NOMO-1 treated with DMSO at 0.1 percent for 48 hours (cell line): ENCODE results near the gene SLC44A3.
"Not testable (repeated sequence)": the region's sequence is repeated elsewhere in the genome, so short reads cannot be mapped to it uniquely, and the experiment has no call there.

Source experiments
- DNase-seq: peaks from one replicate; lab custom pipeline; 2025; ENCODE audit not compliant: unreplicated experiment; lab: John Stamatoyannopoulos, UW

Gene SLC44A3

GRCh38 chr1:94928293-94928939, 108.3 kb downstream of the SLC44A3 start:
- no peak for DNase-seq

- DNase-seq, result no peak
These were observed 109.4 kb downstream of the SLC44A3 start for GRCh38 chr1:94929351-94930217.

- no peak for DNase-seq
These were observed 111.2 kb downstream of the SLC44A3 start for GRCh38 chr1:94931254-94931841.

- DNase-seq, result no peak
These were observed 114.4 kb downstream of the SLC44A3 start for GRCh38 chr1:94934551-94934950.

- no peak for DNase-seq
These were observed 114.9 kb downstream of the SLC44A3 start for GRCh38 chr1:94935034-94935433.

- DNase-seq, result no peak
These were observed 115.3 kb downstream of the SLC44A3 start for GRCh38 chr1:94935476-94935875.

GRCh38 chr1:94936861-94937620, 116.9 kb downstream of the SLC44A3 start:
- DNase-seq, result no peak

- DNase-seq, result no peak
These were observed 117.7 kb downstream of the SLC44A3 start for GRCh38 chr1:94937820-94938219.

GRCh38 chr1:94940738-94941137, 120.6 kb downstream of the SLC44A3 start:
- no peak for DNase-seq

- DNase-seq, result not testable (repeated sequence)
These were observed 121.3 kb downstream of the SLC44A3 start for GRCh38 chr1:94941480-94941879.

GRCh38 chr1:94942171-94943128, 122.3 kb downstream of the SLC44A3 start:
- DNase-seq, result no peak
